Mesothelial cell of epicardium (in vitro differentiated cells): ENCODE data around the gene CDH13. TPM values are rescaled to one million over a fixed set of nuclear protein-coding genes. Genes with fewer than 3 reads are reported as not detected.

Source experiments
- DNase-seq, 2 experiments: peaks; one replicate each; pipeline ENCODE4 v3.0.0; 2021; ENCODE audit warnings: low spot score in 2 of 2; ENCODE audit not compliant: unreplicated experiment in 2 of 2
- H3K27ac Mint-ChIP-seq: 2 replicates; pipeline ENCODE4 v1.8.0; 2021; ENCODE audit warnings: mixed read lengths
- H3K27me3 Mint-ChIP-seq: 2 replicates; pipeline ENCODE4 v1.8.0; 2021; ENCODE audit warnings: low read depth, mixed read lengths
- H3K36me3 Mint-ChIP-seq: 2 replicates; pipeline ENCODE4 v1.8.0; 2021; ENCODE audit warnings: mixed read lengths
- H3K4me1 Mint-ChIP-seq: 2 replicates; pipeline ENCODE4 v1.8.0; 2021; ENCODE audit warnings: mixed read lengths
- H3K4me3 Mint-ChIP-seq: 2 replicates; pipeline ENCODE4 v1.8.0; 2021; ENCODE audit warnings: mild to moderate bottlenecking, moderate library complexity, mixed read lengths
- H3K9me3 Mint-ChIP-seq: 2 replicates; pipeline ENCODE4 v1.8.0; 2021; ENCODE audit warnings: mixed read lengths
- total RNA-seq: library from RNA; stranded (reverse); gene quantifications from 3 replicates; pipeline ENCODE4 v1.2.1, GENCODE V29; 2021
- TF ChIP-seq, protein P1 (sequence below): fragments of 200-600 bp; sonication (generic); IDR thresholded peaks from one replicate; pipeline ENCODE4 v1.5.0; 2021; ENCODE audit warnings: antibody characterized with exemption; ENCODE audit not compliant: unreplicated experiment

The CDH13 gene
- total RNA-seq, 1 donor from 2014 or later = 0.80 TPM

DNA sequence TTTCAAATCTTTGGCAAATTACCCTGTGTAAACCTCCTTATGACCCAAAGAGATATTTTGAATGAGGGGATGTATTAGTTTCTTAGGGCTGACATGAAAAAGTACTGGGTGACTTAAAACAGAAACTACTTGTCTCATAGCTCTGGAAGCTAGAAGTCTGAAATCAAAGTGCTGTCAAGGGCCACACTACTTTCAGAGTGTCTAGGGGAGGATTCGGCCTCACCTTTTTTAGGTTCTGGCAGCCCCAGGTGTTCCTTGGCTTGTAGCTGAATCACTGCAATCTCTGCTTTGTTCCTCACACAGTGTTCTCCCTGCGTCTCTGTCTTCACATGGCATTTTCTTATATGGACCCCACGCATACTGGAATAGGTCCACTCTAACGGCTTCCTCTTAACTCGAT lies 322.2 kb downstream of the CDH13 start:
- H3K27me3 Mint-ChIP-seq = no peaks in the 10 kb centered on the region
- no peaks in the 10 kb centered on the region for H3K4me1 Mint-ChIP-seq
- H3K27ac Mint-ChIP-seq = no peak overlapping the region
- H3K36me3 Mint-ChIP-seq = no peaks in the 10 kb centered on the region
- no peak for DNase-seq
- H3K4me3 Mint-ChIP-seq = no peak overlapping the region
- H3K9me3 Mint-ChIP-seq = no peaks in the 10 kb centered on the region
- TF ChIP-seq, protein P1, sequence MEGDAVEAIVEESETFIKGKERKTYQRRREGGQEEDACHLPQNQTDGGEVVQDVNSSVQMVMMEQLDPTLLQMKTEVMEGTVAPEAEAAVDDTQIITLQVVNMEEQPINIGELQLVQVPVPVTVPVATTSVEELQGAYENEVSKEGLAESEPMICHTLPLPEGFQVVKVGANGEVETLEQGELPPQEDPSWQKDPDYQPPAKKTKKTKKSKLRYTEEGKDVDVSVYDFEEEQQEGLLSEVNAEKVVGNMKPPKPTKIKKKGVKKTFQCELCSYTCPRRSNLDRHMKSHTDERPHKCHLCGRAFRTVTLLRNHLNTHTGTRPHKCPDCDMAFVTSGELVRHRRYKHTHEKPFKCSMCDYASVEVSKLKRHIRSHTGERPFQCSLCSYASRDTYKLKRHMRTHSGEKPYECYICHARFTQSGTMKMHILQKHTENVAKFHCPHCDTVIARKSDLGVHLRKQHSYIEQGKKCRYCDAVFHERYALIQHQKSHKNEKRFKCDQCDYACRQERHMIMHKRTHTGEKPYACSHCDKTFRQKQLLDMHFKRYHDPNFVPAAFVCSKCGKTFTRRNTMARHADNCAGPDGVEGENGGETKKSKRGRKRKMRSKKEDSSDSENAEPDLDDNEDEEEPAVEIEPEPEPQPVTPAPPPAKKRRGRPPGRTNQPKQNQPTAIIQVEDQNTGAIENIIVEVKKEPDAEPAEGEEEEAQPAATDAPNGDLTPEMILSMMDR = no peak

DNA sequence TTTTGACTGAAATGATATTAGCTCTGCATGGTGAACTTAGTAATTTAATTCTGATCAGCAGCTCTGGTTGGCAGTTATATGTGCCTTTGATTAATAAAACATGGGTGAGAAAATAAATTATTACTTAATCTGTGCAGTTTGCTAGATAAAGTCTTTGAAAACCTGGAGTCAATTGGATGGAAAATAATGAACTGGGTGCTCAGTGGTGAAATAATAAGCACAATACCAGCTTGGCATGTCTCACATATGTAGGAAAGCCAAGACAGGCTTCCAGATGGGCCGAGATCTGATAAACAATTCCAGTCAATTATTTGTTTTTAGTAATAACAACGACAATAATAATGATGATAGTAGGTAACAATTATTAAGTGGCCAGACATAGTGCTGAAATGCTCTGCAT lies 326.7 kb downstream of the CDH13 start:
- Mint-ChIP-seq H3K27ac (no peak overlapping the region), H3K4me3 (no peak overlapping the region), H3K36me3 (no peaks in the 10 kb centered on the region), H3K9me3 (no peaks in the 10 kb centered on the region), H3K27me3 (peaks cover 13% of the 10 kb centered on the region), H3K4me1 (no peaks in the 10 kb centered on the region)
- TF ChIP-seq, protein P1 = no peak
- DNase-seq = no peak

DNA sequence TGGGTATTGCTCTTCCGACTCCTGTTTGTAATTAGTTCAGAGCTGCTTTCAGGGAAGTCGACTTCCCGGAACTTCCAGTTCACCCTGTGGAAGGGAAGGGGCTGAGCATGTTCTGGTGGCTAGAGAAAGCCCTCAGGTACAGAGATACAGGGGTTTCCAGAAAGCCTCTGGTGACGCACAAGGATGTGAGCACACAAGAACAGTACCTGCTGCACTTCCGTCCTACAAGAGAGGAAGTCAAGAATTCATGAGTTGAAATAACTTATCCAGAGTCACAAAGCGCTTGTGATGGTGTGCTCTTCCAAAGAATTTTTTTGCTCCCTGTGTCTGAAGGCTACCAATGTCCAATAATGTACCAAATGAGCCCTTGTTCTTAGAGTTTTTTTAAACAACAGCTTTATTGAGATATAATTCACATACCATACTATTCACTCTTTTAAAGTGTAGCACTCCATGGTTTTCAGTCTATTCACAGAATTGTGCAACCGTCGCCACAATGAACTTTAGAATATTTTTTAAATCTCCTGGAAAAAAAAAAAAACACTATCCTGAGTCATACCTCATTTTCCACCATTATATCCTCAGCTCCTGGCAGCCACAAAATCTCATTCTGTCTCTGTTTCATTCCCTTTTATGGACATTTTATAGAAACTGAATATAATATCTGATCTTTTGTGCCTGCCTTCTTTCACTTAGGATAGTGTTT lies 327.6 kb downstream of the CDH13 start:
- H3K27ac Mint-ChIP-seq = no peak overlapping the region
- no peaks in the 10 kb centered on the region for H3K36me3 Mint-ChIP-seq
- DNase-seq = no peak
- H3K4me3 Mint-ChIP-seq = no peak overlapping the region
- H3K9me3 Mint-ChIP-seq = no peaks in the 10 kb centered on the region
- no peaks in the 10 kb centered on the region for H3K4me1 Mint-ChIP-seq
- peaks cover 15% of the 10 kb centered on the region for H3K27me3 Mint-ChIP-seq
- TF ChIP-seq, protein P1 = no peak

DNA sequence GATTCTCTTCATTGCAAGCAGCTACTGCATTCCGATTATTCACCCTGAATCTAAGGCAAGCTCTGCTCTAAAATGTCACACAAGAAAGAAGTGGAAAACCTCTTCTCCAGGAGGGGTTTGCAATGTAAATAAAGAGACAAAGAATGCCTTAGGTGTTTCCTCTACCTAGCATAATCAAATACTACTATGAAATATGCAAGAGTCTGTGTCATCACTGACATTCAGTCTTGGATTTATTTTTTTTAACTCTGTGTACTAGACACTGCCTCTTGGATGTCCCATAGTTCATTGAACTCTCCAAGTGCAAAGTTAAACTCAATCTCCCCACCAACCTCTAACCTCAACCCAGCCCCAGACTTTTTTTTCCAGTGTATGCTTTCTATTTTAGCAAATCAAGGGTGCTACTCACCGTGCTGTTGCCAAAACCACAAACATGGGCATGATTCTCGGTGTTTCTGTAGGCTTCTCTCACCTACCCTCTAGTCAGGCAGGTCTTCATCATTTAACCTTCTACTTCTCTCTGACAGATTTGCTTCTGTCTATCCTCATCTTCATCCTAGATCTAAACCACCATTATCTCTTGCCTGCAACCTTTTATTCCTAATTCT lies 329.1 kb downstream of the CDH13 start:
- no peak overlapping the region for H3K27ac Mint-ChIP-seq
- DNase-seq = no peak
- H3K36me3 Mint-ChIP-seq = no peaks in the 10 kb centered on the region
- no peak overlapping the region for H3K4me3 Mint-ChIP-seq
- no peaks in the 10 kb centered on the region for H3K9me3 Mint-ChIP-seq
- H3K4me1 Mint-ChIP-seq = no peaks in the 10 kb centered on the region
- peaks cover 18% of the 10 kb centered on the region for H3K27me3 Mint-ChIP-seq
- TF ChIP-seq, protein P1 = no peak

DNA sequence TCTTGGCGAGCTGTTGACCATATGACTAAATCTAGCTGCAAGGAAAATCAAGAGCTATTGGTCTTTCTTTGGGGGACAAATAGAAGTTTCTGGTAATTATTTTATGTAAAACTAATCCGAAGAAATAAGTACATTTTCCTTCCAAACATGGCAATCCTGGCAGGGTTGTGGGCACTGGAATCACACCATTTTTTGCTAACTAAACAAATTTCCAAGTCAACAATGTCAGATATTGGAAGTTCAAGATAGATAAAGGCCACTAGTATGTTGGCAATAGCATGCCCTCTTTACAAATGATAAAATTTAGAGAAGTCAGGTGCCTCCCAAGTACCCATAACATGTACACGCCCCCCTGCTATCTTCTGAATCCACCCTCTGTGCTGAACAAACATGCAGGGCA lies 330.4 kb downstream of the CDH13 start:
- Mint-ChIP-seq H3K4me3 (no peak overlapping the region), H3K4me1 (no peaks in the 10 kb centered on the region), H3K9me3 (no peaks in the 10 kb centered on the region), H3K27ac (no peak overlapping the region), H3K36me3 (no peaks in the 10 kb centered on the region), H3K27me3 (peaks cover 18% of the 10 kb centered on the region)
- DNase-seq = no peak
- TF ChIP-seq, protein P1 = no peak
